Sigmoid colon (tissue), 4 donors: ENCODE data around the gene PRKAG2.

Source experiments
- CTCF ChIP-seq, 4 experiments: fragments of 450-650 bp in 3 of 4; fragments of 200-600 bp in 1 of 4; IDR thresholded peaks; one replicate each; pipeline ENCODE4 v1.5.1; 2016 to 2019; ENCODE audit warnings: antibody characterized with exemption in 4 of 4, mild to moderate bottlenecking in 3 of 4, moderate library complexity in 2 of 4
- EP300 ChIP-seq, 4 donors: sonication (generic); formaldehyde crosslinking; IDR thresholded peaks; one replicate each; pipeline ENCODE4 v1.6.1; 2017; ENCODE audit warnings: antibody characterized with exemption in 4 of 4
- POLR2A ChIP-seq, 2 donors: fragments of 450-650 bp; IDR thresholded peaks; one replicate each; pipeline ENCODE4 v1.6.1; 2016; ENCODE audit warnings: antibody characterized with exemption in 2 of 2, mild to moderate bottlenecking in 2 of 2, moderate library complexity in 2 of 2
- POLR2AphosphoS5 ChIP-seq, 4 donors: sonication (generic); formaldehyde crosslinking; IDR thresholded peaks; one replicate each; pipeline ENCODE4 v1.6.1; 2017; ENCODE audit warnings: antibody characterized with exemption in 4 of 4

GRCh38 chr7:151821806-151822540, 54.9 kb downstream of the PRKAG2 start:
- TF ChIP-seq CTCF (IDR thresholded peaks at IDR 0.05) (no peak), EP300 (IDR thresholded peaks at IDR 0.05) (no peak), POLR2AphosphoS5 (IDR thresholded peaks at IDR 0.05) (no peak), POLR2A (IDR thresholded peaks at IDR 0.05) (no peak)
